ENCODE data around the gene SOS2. TPM values are rescaled to one million over a fixed set of nuclear protein-coding genes. Genes with fewer than 3 reads are reported as not detected.

Gene SOS2
- total RNA-seq, 2 donors from 2014 or later = 20.5 to 26.4 TPM

DNA sequence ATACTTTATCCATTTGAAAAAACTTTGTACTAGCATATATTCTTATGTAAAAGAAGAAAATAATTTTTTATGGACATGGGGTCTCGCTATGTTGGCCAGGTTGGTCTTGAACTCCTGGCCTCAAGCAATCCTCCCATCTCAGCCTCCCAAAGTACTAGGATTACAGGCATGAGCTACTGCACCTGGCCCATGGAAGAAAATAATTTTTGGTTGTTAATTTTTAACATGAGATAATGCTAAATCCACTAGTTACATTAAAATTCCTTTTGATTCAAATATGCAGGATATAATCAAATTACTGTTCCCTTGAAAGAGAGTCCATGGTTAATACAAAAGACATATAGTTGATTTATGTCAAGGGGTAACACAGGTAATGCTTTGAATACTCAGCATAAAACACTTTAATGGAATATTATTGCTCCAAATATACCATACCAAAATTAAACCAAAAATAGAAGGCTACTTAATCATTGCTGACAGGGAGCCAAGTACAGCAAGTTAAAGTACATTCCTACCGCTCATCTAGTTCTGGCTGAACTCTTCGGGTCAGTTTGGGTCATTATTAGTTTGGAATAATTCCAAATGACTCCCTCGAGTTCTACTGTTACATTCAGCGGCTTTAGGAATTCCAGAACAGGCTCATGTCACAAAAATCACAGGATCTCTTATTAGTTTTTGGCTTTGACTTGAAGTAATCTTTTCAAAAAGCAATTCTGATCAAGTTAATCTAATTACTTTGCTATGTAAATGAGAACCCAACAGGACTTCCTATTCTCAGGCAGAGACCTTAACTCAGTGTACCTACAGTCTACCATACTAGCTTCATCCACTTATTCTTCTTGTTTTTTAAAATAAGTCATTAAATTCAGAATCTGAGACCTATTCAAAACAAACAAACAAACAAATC lies 6.1 kb downstream of the SOS2 start:
- peak overlapping the region in 3 of 4 donors; percentile 64 to 78 (median 67) for H3K27ac ChIP-seq
- peaks cover 53% of the 10 kb centered on the region for H3K4me1 ChIP-seq
- H3K4me3 ChIP-seq = no peak overlapping the region

DNA sequence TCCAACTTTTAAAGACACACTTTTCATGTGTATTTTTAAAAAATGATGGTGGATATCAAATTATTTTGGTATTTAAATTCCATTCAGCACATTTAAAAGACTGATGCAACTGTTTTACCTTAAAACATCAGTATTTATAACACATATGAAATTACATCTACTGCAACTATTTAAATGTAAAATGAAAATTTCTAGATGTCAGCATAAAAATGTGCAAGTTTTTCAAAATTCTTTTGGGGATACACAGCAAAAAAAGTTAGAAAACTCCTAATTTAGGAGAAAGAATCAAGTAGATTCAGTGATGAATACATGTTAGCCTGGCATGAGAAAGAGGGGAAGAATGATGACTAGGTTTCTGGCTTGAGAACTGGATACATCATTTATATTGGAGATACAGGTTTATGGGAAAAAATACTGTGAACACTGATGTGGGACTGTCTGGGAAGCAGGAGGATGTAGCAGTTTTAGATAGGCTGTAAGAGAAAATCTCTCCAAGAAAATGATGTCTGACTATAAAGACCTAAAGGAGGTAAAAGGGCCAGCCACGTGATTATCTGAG lies 9.2 kb downstream of the SOS2 start:
- H3K4me3 ChIP-seq = no peak overlapping the region
- intact Hi-C loops (cut with DNase I) = loop anchor here (5.0 kb wide), 1 partner anchor 80 kb away; no protein-coding TSS in a partner anchor
- no peaks in the 10 kb centered on the region for H3K36me3 ChIP-seq (replicated peaks in 1 of 2; ENCODE audit: insufficient read depth in 1 of 2, low read depth in 2 of 2)
- H3K4me1 ChIP-seq = peaks cover 28% of the 10 kb centered on the region
- H3K27me3 ChIP-seq = no peaks in the 10 kb centered on the region
- 87 to 96% methylated on average over 1 of the region's 1 CpG for WGBS, 2 donors
- ATAC-seq (no peak), DNase-seq (no peak)
- TF ChIP-seq POLR2A (IDR thresholded peaks at IDR 0.05) = no peak
- TF ChIP-seq, protein P1, sequence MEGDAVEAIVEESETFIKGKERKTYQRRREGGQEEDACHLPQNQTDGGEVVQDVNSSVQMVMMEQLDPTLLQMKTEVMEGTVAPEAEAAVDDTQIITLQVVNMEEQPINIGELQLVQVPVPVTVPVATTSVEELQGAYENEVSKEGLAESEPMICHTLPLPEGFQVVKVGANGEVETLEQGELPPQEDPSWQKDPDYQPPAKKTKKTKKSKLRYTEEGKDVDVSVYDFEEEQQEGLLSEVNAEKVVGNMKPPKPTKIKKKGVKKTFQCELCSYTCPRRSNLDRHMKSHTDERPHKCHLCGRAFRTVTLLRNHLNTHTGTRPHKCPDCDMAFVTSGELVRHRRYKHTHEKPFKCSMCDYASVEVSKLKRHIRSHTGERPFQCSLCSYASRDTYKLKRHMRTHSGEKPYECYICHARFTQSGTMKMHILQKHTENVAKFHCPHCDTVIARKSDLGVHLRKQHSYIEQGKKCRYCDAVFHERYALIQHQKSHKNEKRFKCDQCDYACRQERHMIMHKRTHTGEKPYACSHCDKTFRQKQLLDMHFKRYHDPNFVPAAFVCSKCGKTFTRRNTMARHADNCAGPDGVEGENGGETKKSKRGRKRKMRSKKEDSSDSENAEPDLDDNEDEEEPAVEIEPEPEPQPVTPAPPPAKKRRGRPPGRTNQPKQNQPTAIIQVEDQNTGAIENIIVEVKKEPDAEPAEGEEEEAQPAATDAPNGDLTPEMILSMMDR (IDR thresholded peaks at IDR 0.05) = no peak
- no peak overlapping the region for H3K27ac ChIP-seq
- no peaks in the 10 kb centered on the region for H3K9me3 ChIP-seq

More for the DNA sequence above, 6.1 kb downstream of the SOS2 start:
- ATAC-seq = peak; percentile 93
- DNase-seq = peak in 3 of 4 donors; percentile 15 to 59 (median 25)
- no peaks in the 10 kb centered on the region for H3K36me3 ChIP-seq (replicated peaks in 1 of 2; ENCODE audit: insufficient read depth in 1 of 2, low read depth in 2 of 2)
- H3K9me3 ChIP-seq = no peaks in the 10 kb centered on the region
- 26 to 36% methylated on average over 5 of the region's 5 CpGs for WGBS, 2 donors
- H3K27me3 ChIP-seq = no peaks in the 10 kb centered on the region
- intact Hi-C loops (cut with DNase I) = no loop called here
- no peak for TF ChIP-seq POLR2A (IDR thresholded peaks at IDR 0.05)
- TF ChIP-seq, protein P1 (IDR thresholded peaks at IDR 0.05) = no peak

DNA sequence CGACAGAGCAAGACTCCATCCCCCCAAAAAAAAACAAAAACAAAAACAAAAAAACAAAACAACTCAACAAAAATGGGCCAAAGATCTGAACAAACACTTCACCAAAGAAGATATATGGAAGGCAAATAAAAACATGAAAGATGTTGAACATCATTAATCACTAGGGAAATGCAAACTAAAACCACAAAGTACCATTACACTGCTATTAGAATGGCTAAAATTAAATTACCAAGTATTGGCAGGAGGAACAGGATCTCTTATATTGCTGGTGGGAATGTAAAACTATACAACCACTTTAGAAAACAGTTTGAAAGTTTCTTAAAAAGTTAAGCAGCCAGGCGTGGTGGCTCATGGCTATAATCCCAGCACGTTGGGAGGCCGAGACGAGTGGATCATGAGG lies 12.9 kb downstream of the SOS2 start:
- Histone ChIP-seq H3K36me3 (replicated peaks in 1 of 2; ENCODE audit: insufficient read depth in 1 of 2, low read depth in 2 of 2) (no peaks in the 10 kb centered on the region), H3K9me3 (no peaks in the 10 kb centered on the region), H3K27me3 (no peaks in the 10 kb centered on the region), H3K27ac (no peak overlapping the region), H3K4me3 (no peak overlapping the region), H3K4me1 (peaks cover 2% of the 10 kb centered on the region)
- intact Hi-C loops (cut with DNase I) = no loop called here
- ATAC-seq (no peak), DNase-seq (no peak)
- WGBS, 2 donors = 89 to 94% methylated on average over 5 of the region's 5 CpGs
- TF ChIP-seq, protein P1 (IDR thresholded peaks at IDR 0.05) = no peak
- no peak for TF ChIP-seq POLR2A (IDR thresholded peaks at IDR 0.05)

DNA sequence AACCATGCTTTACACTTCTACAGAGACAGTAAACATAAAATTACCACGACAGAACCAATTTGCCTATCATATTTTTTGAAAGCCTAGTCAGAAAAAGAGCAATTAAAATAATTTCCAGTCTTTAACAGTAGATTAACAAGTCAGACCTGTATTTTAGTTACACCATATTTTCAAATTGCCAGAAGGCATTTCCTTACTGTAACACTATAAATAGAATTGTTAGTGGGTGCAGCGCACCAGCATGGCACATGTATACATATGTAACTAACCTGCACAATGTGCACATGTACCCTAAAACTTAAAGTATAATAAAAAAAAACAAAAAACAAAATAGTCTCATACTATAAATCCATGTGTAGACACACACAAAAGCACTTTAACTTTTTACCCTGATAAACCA lies 16.0 kb downstream of the SOS2 start:
- peaks cover 11% of the 10 kb centered on the region for H3K4me1 ChIP-seq
- H3K27me3 ChIP-seq = no peaks in the 10 kb centered on the region
- no peaks in the 10 kb centered on the region for H3K36me3 ChIP-seq (replicated peaks in 1 of 2; ENCODE audit: insufficient read depth in 1 of 2, low read depth in 2 of 2)
- WGBS, 2 donors = 73 to 82% methylated on average over 2 of the region's 2 CpGs
- intact Hi-C loops (cut with DNase I) = no loop called here
- no peak overlapping the region for H3K4me3 ChIP-seq
- H3K9me3 ChIP-seq = no peaks in the 10 kb centered on the region
- ATAC-seq = no peak
- no peak overlapping the region for H3K27ac ChIP-seq
- DNase-seq = no peak
- TF ChIP-seq, protein P1 (IDR thresholded peaks at IDR 0.05) = no peak
- TF ChIP-seq POLR2A (IDR thresholded peaks at IDR 0.05) = no peak
